Measurements from ENCODE around the gene SLC4A9. TPM values are rescaled to one million over a fixed set of nuclear protein-coding genes. Genes with fewer than 3 reads are reported as not detected.
"Not testable (repeated sequence)": the region's sequence is repeated elsewhere in the genome, so short reads cannot be mapped to it uniquely, and the experiment has no call there.

SLC4A9 gene
- total RNA-seq, 1 donor from 2014 or later = under 0.01 TPM

- DNase-seq = no peak
Observed at GRCh38 chr5:140339636-140340035, 20.4 kb upstream of the SLC4A9 start.

- no peak for DNase-seq
Observed at GRCh38 chr5:140340605-140341121, 19.3 kb upstream of the SLC4A9 start.

GRCh38 chr5:140341591-140341990 lies 18.4 kb upstream of the SLC4A9 start:
- DNase-seq = peak; percentile 64

- no peak for DNase-seq
Observed at GRCh38 chr5:140342287-140342686, 17.7 kb upstream of the SLC4A9 start.

- no peak for DNase-seq
Observed at GRCh38 chr5:140342896-140343295, 17.1 kb upstream of the SLC4A9 start.

GRCh38 chr5:140343849-140344248 lies 16.1 kb upstream of the SLC4A9 start:
- not testable (repeated sequence) for DNase-seq

- DNase-seq = no peak
Observed at GRCh38 chr5:140344683-140345423, 15.1 kb upstream of the SLC4A9 start.

GRCh38 chr5:140345919-140346347 lies 14.1 kb upstream of the SLC4A9 start:
- peak; percentile 51 for DNase-seq

- DNase-seq = peak; percentile 69
Observed at GRCh38 chr5:140346348-140347221, 13.4 kb upstream of the SLC4A9 start, which contains the start of gene HBEGF. HBEGF (minus strand) TSS chr5:140346603; CDS start chr5:140346328, 275 bp downstream.

- DNase-seq = no peak
Observed at GRCh38 chr5:140347360-140347759, 12.6 kb upstream of the SLC4A9 start.

GRCh38 chr5:140348104-140348503 lies 11.9 kb upstream of the SLC4A9 start:
- no peak for DNase-seq

GRCh38 chr5:140349244-140349643 lies 10.8 kb upstream of the SLC4A9 start:
- DNase-seq = no peak

GRCh38 chr5:140351609-140352334 lies 8.2 kb upstream of the SLC4A9 start:
- no peak for DNase-seq

- DNase-seq = no peak
Observed at GRCh38 chr5:140355546-140355945, 4.4 kb upstream of the SLC4A9 start.

- DNase-seq = no peak
Observed at GRCh38 chr5:140356853-140357725, 2.9 kb upstream of the SLC4A9 start.

- DNase-seq = peak; percentile 76
Observed at GRCh38 chr5:140357726-140358093, 2.3 kb upstream of the SLC4A9 start.

- no peak for DNase-seq
Observed at GRCh38 chr5:140358738-140359310, 1.2 kb upstream of the SLC4A9 start.

- DNase-seq = no peak
Observed at GRCh38 chr5:140360681-140361479, 886 bp downstream of the SLC4A9 start.

GRCh38 chr5:140361901-140362300 lies 1.9 kb downstream of the SLC4A9 start:
- no peak for DNase-seq

GRCh38 chr5:140362311-140362710 lies 2.3 kb downstream of the SLC4A9 start:
- DNase-seq = no peak
